HEK293T (cell line): ENCODE data around the gene HOXC12.

ENCODE experiments used
- BHLHE40 ChIP-seq: fragments of 450-650 bp; IDR thresholded peaks from 2 replicates; pipeline ENCODE4 v1.6.1; 2016; ENCODE audit warnings: mild to moderate bottlenecking, moderate library complexity, borderline replicate concordance
- FOXM1 ChIP-seq: fragments of 450-650 bp; IDR thresholded peaks from 2 replicates; pipeline ENCODE4 v1.6.1; 2017; ENCODE audit warnings: mild to moderate bottlenecking, borderline replicate concordance
- HDGF ChIP-seq: fragments of 450-650 bp; IDR thresholded peaks from 2 replicates; pipeline ENCODE4 v1.6.1; 2017; ENCODE audit warnings: antibody characterized with exemption, borderline replicate concordance
- L3MBTL2 ChIP-seq: fragments of 450-650 bp; conservative IDR thresholded peaks from 2 replicates; pipeline ENCODE4 v1.6.1; 2016; ENCODE audit warnings: mild to moderate bottlenecking
- LEF1 ChIP-seq: fragments of 450-650 bp; IDR thresholded peaks from 2 replicates; pipeline ENCODE4 v1.6.1; 2017; ENCODE audit warnings: mild to moderate bottlenecking, borderline replicate concordance
- NFRKB ChIP-seq: fragments of 450-650 bp; IDR thresholded peaks from 2 replicates; pipeline ENCODE4 v1.6.1; 2016; ENCODE audit warnings: mild to moderate bottlenecking, moderate library complexity
- SP1 ChIP-seq: fragments of 450-650 bp; IDR thresholded peaks from 2 replicates; pipeline ENCODE4 v1.6.1; 2017
- SUZ12 ChIP-seq: fragments of 450-650 bp; IDR thresholded peaks from 2 replicates; pipeline ENCODE4 v1.6.1; 2016; ENCODE audit warnings: mild to moderate bottlenecking
- TARDBP ChIP-seq: fragments of 450-650 bp; IDR thresholded peaks from 2 replicates; pipeline ENCODE4 v1.6.1; 2016
- ZNF384 ChIP-seq: fragments of 450-650 bp; IDR thresholded peaks from 2 replicates; pipeline ENCODE4 v1.6.1; 2016
- TF ChIP-seq, protein P1 (sequence below): fragments of 450-650 bp; IDR thresholded peaks from 2 replicates; pipeline ENCODE4 v1.6.1; 2016

DNA sequence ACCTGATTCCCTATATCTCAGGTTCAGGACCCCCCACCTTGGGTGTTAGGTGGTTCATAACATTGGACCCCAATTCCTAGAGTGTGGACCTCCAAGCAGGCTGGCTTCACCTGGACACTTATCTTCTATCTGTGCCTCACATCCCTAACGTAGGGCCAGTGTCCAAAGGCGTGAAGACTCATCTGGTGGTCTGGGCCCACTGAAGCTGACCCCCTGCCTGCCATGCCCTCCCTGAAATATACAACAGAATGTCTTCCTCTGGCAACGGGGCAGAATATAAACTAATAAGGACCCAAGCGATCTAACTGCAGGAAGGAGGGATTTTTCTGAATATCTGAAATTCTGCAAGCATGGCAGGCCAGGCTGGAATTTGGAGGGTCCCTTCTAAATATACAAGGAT is 10.5 kb upstream of the HOXC12 start:
- no peak for TF ChIP-seq BHLHE40
- TF ChIP-seq SP1: no peak
- TF ChIP-seq NFRKB: no peak
- TF ChIP-seq SUZ12: no peak
- no peak for TF ChIP-seq LEF1
- no peak for TF ChIP-seq ZNF384
- TF ChIP-seq FOXM1: no peak
- TF ChIP-seq L3MBTL2: no peak
- TF ChIP-seq HDGF: no peak
- TF ChIP-seq TARDBP: no peak
- TF ChIP-seq, protein P1, sequence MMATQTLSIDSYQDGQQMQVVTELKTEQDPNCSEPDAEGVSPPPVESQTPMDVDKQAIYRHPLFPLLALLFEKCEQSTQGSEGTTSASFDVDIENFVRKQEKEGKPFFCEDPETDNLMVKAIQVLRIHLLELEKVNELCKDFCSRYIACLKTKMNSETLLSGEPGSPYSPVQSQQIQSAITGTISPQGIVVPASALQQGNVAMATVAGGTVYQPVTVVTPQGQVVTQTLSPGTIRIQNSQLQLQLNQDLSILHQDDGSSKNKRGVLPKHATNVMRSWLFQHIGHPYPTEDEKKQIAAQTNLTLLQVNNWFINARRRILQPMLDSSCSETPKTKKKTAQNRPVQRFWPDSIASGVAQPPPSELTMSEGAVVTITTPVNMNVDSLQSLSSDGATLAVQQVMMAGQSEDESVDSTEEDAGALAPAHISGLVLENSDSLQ: no peak
